Activated CD4-positive, alpha-beta T cell treated with anti-CD3 and anti-CD28 coated beads for 36 hours (primary cell): ENCODE data around the gene GCN1. TPM values are rescaled to one million over a fixed set of nuclear protein-coding genes. Genes with fewer than 3 reads are reported as not detected.

ENCODE experiments used
- ATAC-seq: fragments of 200-7000 bp; cut with Tn5 transposase; one replicate; pipeline ENCODE4 v1.10.0; 2021; ENCODE audit warnings: mild to moderate bottlenecking, moderate library complexity
- CTCF ChIA-PET: fragments of 350-600 bp; sonication (Branson Sonifier 250); formaldehyde crosslinking; loops from one replicate; lab custom pipeline; 2021; ENCODE audit warnings: antibody characterized with exemption; lab: Charles Lee
- POLR2A ChIA-PET: fragments of 350-600 bp; sonication (Branson Sonifier 250); formaldehyde crosslinking; loops from one replicate; lab custom pipeline; 2021; ENCODE audit warnings: antibody characterized with exemption, inconsistent platforms; lab: Charles Lee
- DNase-seq: peaks from one replicate; pipeline ENCODE4 v3.0.0-alpha.2; 2020
- H3K27ac Mint-ChIP-seq: one replicate; pipeline ENCODE4 v1.8.0; 2021; ENCODE audit warnings: mixed read lengths
- H3K27me3 Mint-ChIP-seq: one replicate; pipeline ENCODE4 v1.8.0; 2021; ENCODE audit warnings: mixed read lengths
- H3K36me3 Mint-ChIP-seq: one replicate; pipeline ENCODE4 v1.8.0; 2021; ENCODE audit warnings: low read depth, mixed read lengths
- H3K4me1 Mint-ChIP-seq: one replicate; pipeline ENCODE4 v1.8.0; 2021; ENCODE audit warnings: mixed read lengths
- H3K4me3 Mint-ChIP-seq: one replicate; pipeline ENCODE4 v1.8.0; 2021; ENCODE audit warnings: mild to moderate bottlenecking, moderate library complexity, mixed read lengths
- H3K9me3 Mint-ChIP-seq: one replicate; pipeline ENCODE4 v1.8.0; 2021; ENCODE audit warnings: low read depth, mixed read lengths
- intact Hi-C, 2 experiments: fragments of 100-400 bp; cut with DNase I in 1 of 2; cut with micrococcal nuclease in 1 of 2; formaldehyde crosslinking; loops; one replicate each; pipeline versions ENCODE4 v1.14.2 to v1.15.1; 2022 to 2024; cut with DNase I, micrococcal nuclease
- total RNA-seq, 2 experiments: library from RNA; stranded (reverse); gene quantifications; one replicate each; pipeline ENCODE4 v1.2.3, GENCODE V29; 2021

Gene GCN1
- total RNA-seq, 2 experiments from 2014 or later = 125 to 139 TPM

GRCh38 chr12:120164293-120164692 is 30.2 kb downstream of the GCN1 start:
- Mint-ChIP-seq H3K36me3 (peaks cover 60% of the 10 kb centered on the region), H3K9me3 (no peaks in the 10 kb centered on the region), H3K27me3 (no peaks in the 10 kb centered on the region), H3K4me3 (no peak overlapping the region), H3K27ac (no peak overlapping the region), H3K4me1 (no peaks in the 10 kb centered on the region)
- DNase-seq (no peak), ATAC-seq (no peak)
- ChIA-PET CTCF (no interaction called here), POLR2A (no interaction called here)
- intact Hi-C loops = no loop called here

GRCh38 chr12:120162763-120163162 is 31.8 kb downstream of the GCN1 start:
- Mint-ChIP-seq H3K36me3 (peaks cover 60% of the 10 kb centered on the region), H3K27ac (no peak overlapping the region), H3K4me3 (no peak overlapping the region), H3K27me3 (no peaks in the 10 kb centered on the region), H3K4me1 (no peaks in the 10 kb centered on the region), H3K9me3 (no peaks in the 10 kb centered on the region)
- ATAC-seq (no peak), DNase-seq (no peak)
- POLR2A ChIA-PET = no interaction called here
- CTCF ChIA-PET = interaction anchor here (0.6 kb wide), 1 partner anchor 13 kb away, joined by 3 read pairs; no protein-coding TSS in a partner anchor
- intact Hi-C loops = no loop called here

GRCh38 chr12:120161852-120162251 is 32.7 kb downstream of the GCN1 start:
- POLR2A ChIA-PET = interaction anchor here (0.6 kb wide), 1 partner anchor 481 kb away, joined by 3 read pairs; no protein-coding TSS in a partner anchor

GRCh38 chr12:120159509-120160237 is 34.8 kb downstream of the GCN1 start:
- ChIA-PET CTCF (interaction anchor here (1.5 kb wide), 1 partner anchor 13 kb away, joined by 4 read pairs; no protein-coding TSS in a partner anchor), POLR2A (interaction anchor here (0.6 to 1.2 kb wide), 4 partner anchors 12 to 133 kb away, joined by 3 to 5 read pairs (median 3); no protein-coding TSS in a partner anchor)
- ATAC-seq (no peak), DNase-seq (no peak)
- no peaks in the 10 kb centered on the region for H3K27me3 Mint-ChIP-seq
- no peak overlapping the region for H3K27ac Mint-ChIP-seq
- no peaks in the 10 kb centered on the region for H3K4me1 Mint-ChIP-seq
- no peaks in the 10 kb centered on the region for H3K9me3 Mint-ChIP-seq
- H3K36me3 Mint-ChIP-seq = peaks cover 82% of the 10 kb centered on the region
- intact Hi-C loops = no loop called here
- H3K4me3 Mint-ChIP-seq = no peak overlapping the region

More at GRCh38 chr12:120161852-120162251, 32.7 kb downstream of the GCN1 start:
- Mint-ChIP-seq H3K27me3 (no peaks in the 10 kb centered on the region), H3K4me3 (no peak overlapping the region), H3K36me3 (peaks cover 67% of the 10 kb centered on the region), H3K4me1 (no peaks in the 10 kb centered on the region), H3K9me3 (no peaks in the 10 kb centered on the region), H3K27ac (no peak overlapping the region)
- CTCF ChIA-PET = interaction anchor here (0.5 to 1.5 kb wide), 3 partner anchors 11 to 17 kb away, joined by 3 to 7 read pairs (median 4); no protein-coding TSS in a partner anchor
- DNase-seq (no peak), ATAC-seq (no peak)
- intact Hi-C loops = no loop called here

- Mint-ChIP-seq H3K36me3 (peaks cover 81% of the 10 kb centered on the region), H3K4me1 (no peaks in the 10 kb centered on the region), H3K9me3 (no peaks in the 10 kb centered on the region), H3K4me3 (no peak overlapping the region), H3K27me3 (no peaks in the 10 kb centered on the region), H3K27ac (no peak overlapping the region)
- intact Hi-C loops = no loop called here
- ChIA-PET CTCF (no interaction called here), POLR2A (no interaction called here)
- no peak for DNase-seq
- ATAC-seq = no peak
Measured at GRCh38 chr12:120158351-120158750, 36.2 kb downstream of the GCN1 start.

GRCh38 chr12:120157678-120158077 is 36.8 kb downstream of the GCN1 start:
- intact Hi-C loops = no loop called here
- DNase-seq = no peak
- Mint-ChIP-seq H3K27ac (no peak overlapping the region), H3K9me3 (no peaks in the 10 kb centered on the region), H3K4me3 (no peak overlapping the region), H3K36me3 (peaks cover 75% of the 10 kb centered on the region), H3K27me3 (no peaks in the 10 kb centered on the region), H3K4me1 (no peaks in the 10 kb centered on the region)
- ChIA-PET CTCF (no interaction called here), POLR2A (no interaction called here)
- no peak for ATAC-seq

GRCh38 chr12:120156315-120157259 is 37.9 kb downstream of the GCN1 start:
- ATAC-seq = no peak
- no peak overlapping the region for H3K4me3 Mint-ChIP-seq

GRCh38 chr12:120155072-120155471 is 39.4 kb downstream of the GCN1 start:
- no peaks in the 10 kb centered on the region for H3K4me1 Mint-ChIP-seq
- intact Hi-C loops = no loop called here
- H3K27me3 Mint-ChIP-seq = no peaks in the 10 kb centered on the region
- ChIA-PET CTCF (no interaction called here), POLR2A (no interaction called here)
- ATAC-seq (no peak), DNase-seq (no peak)
- no peaks in the 10 kb centered on the region for H3K9me3 Mint-ChIP-seq
- H3K36me3 Mint-ChIP-seq = peaks cover 53% of the 10 kb centered on the region
- H3K4me3 Mint-ChIP-seq = no peak overlapping the region
- no peak overlapping the region for H3K27ac Mint-ChIP-seq

More at GRCh38 chr12:120156315-120157259, 37.9 kb downstream of the GCN1 start:
- Mint-ChIP-seq H3K27me3 (no peaks in the 10 kb centered on the region), H3K27ac (no peak overlapping the region), H3K9me3 (no peaks in the 10 kb centered on the region), H3K4me1 (no peaks in the 10 kb centered on the region), H3K36me3 (peaks cover 65% of the 10 kb centered on the region)
- intact Hi-C loops = no loop called here
- no peak for DNase-seq
- CTCF ChIA-PET = interaction anchor here (0.6 kb wide), 1 partner anchor 470 kb away, joined by 4 read pairs; no protein-coding TSS in a partner anchor
- POLR2A ChIA-PET = no interaction called here

- no peak for ATAC-seq
- Mint-ChIP-seq H3K27ac (no peak overlapping the region), H3K4me3 (no peak overlapping the region)
Measured at GRCh38 chr12:120150919-120151525, 43.5 kb downstream of the GCN1 start.

GRCh38 chr12:120148011-120148410 is 46.5 kb downstream of the GCN1 start:
- ATAC-seq (no peak), DNase-seq (no peak)
- Mint-ChIP-seq H3K27me3 (no peaks in the 10 kb centered on the region), H3K9me3 (no peaks in the 10 kb centered on the region), H3K36me3 (peaks cover 41% of the 10 kb centered on the region), H3K4me3 (no peak overlapping the region), H3K27ac (no peak overlapping the region), H3K4me1 (no peaks in the 10 kb centered on the region)
- intact Hi-C loops = no loop called here
- CTCF ChIA-PET = interaction anchor here (1.4 kb wide), 1 partner anchor 13 kb away, joined by 7 read pairs; no protein-coding TSS in a partner anchor
- POLR2A ChIA-PET = interaction anchor here (0.9 kb wide), 1 partner anchor 11 kb away, joined by 3 read pairs; no protein-coding TSS in a partner anchor

More at GRCh38 chr12:120150919-120151525, 43.5 kb downstream of the GCN1 start:
- Mint-ChIP-seq H3K27me3 (no peaks in the 10 kb centered on the region), H3K36me3 (peaks cover 43% of the 10 kb centered on the region), H3K9me3 (no peaks in the 10 kb centered on the region), H3K4me1 (no peaks in the 10 kb centered on the region)
- POLR2A ChIA-PET = no interaction called here
- CTCF ChIA-PET = no interaction called here
- intact Hi-C loops = no loop called here
- no peak for DNase-seq

GRCh38 chr12:120145164-120145563 is 49.4 kb downstream of the GCN1 start:
- Mint-ChIP-seq H3K9me3 (no peaks in the 10 kb centered on the region), H3K27ac (no peak overlapping the region), H3K4me3 (no peak overlapping the region), H3K4me1 (no peaks in the 10 kb centered on the region), H3K36me3 (peaks cover 65% of the 10 kb centered on the region), H3K27me3 (no peaks in the 10 kb centered on the region)
- ChIA-PET CTCF (no interaction called here), POLR2A (no interaction called here)
- no peak for DNase-seq
- intact Hi-C loops = no loop called here
- no peak for ATAC-seq
